ENCODE results near the gene FAT2.

DNA sequence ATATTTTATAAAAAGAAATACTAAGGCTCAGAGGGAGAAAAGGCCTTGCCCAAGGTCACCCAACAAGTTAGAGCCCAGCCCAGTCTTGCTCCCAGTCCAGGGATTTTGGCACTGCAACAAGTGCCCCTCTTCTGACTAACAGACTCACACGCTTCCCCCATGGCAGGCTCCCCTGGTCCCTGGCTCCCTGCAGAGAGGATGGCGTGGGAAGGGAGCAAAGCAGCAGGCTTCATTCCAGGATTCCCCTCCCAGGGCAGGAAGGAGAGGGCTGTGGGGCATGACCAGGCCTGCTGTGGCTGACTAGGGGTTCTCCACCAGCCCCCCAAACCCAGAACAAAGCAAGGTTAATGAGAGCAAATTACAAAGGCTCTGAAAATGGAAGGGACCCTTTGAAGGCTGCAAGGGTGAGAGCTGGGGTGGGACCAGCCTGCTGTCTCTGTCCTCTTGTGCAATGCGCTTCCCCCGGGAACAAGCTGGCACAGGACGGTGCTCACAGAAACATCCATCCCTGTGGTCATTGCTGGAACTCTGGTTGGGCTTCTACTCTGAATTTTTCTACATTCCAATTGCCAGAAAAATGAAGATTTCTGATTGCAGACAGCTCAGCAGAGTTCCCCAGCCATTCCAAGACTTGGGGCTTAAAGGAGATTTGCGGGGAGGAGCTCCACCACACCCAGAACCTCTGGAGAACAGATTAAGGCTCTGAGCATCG is 37.1 kb upstream of the FAT2 start:
- TF ChIP-seq EZH2phosphoT487 (IDR thresholded peaks at IDR 0.05; ENCODE audit: borderline replicate concordance, low read depth, low read length) = no peak
- TF ChIP-seq, protein P1, sequence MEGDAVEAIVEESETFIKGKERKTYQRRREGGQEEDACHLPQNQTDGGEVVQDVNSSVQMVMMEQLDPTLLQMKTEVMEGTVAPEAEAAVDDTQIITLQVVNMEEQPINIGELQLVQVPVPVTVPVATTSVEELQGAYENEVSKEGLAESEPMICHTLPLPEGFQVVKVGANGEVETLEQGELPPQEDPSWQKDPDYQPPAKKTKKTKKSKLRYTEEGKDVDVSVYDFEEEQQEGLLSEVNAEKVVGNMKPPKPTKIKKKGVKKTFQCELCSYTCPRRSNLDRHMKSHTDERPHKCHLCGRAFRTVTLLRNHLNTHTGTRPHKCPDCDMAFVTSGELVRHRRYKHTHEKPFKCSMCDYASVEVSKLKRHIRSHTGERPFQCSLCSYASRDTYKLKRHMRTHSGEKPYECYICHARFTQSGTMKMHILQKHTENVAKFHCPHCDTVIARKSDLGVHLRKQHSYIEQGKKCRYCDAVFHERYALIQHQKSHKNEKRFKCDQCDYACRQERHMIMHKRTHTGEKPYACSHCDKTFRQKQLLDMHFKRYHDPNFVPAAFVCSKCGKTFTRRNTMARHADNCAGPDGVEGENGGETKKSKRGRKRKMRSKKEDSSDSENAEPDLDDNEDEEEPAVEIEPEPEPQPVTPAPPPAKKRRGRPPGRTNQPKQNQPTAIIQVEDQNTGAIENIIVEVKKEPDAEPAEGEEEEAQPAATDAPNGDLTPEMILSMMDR (conservative IDR thresholded peaks at IDR 0.05; ENCODE audit: low read length) = no peak

All from OCI-LY7 (cell line).